ENCODE results near the gene RIMKLB. TPM values are rescaled to one million over a fixed set of nuclear protein-coding genes. Genes with fewer than 3 reads are reported as not detected.

RIMKLB gene, protein sequence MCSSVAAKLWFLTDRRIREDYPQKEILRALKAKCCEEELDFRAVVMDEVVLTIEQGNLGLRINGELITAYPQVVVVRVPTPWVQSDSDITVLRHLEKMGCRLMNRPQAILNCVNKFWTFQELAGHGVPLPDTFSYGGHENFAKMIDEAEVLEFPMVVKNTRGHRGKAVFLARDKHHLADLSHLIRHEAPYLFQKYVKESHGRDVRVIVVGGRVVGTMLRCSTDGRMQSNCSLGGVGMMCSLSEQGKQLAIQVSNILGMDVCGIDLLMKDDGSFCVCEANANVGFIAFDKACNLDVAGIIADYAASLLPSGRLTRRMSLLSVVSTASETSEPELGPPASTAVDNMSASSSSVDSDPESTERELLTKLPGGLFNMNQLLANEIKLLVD
- polyA plus RNA-seq (2013): 62.1 and 62.8 TPM in 2 replicates

DNA sequence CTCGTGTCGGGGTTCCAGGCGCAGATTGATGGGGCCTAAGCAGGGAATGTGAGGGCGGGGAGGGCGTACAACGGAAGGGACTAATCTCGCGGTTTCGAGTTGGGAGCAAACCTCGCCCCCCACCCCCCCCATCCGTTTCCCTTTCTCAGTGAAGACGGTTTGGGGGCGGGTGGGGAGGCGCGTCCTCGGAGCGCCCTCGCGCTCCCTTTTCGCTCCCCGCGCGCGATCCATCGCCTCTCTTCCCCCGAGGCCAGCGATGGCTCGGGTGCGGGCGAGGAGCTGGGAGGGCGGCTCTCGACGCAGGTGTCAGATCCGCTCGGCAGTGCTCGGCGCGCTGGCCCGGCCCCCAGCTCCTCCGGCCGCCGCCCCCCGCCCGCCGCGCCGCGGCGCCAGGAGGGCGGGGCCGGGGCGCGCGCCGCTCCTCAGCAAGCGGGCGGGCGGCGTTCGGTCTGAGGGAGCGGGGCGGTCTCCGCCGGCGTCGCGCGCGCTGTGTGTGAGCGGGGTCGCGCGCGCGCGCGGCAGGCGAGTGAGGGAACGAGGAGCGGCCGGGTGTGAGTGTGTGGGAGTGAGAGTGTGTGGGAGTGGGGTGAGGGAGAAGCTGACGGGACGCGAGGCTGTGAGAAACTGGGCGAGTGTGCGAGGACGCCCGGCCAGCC lies at the start of gene RIMKLB:
Gene RIMKLB (plus strand): TSS at position 516 of the 656 bp plus-strand sequence. CDS start 15,876 bp downstream, outside the sequence.
- Histone ChIP-seq H2AFZ (ENCODE audit: insufficient read depth, low read length, poor library complexity) (peak within 1 kb of the TSS; percentile 90), H3K9me3 (ENCODE audit: insufficient read depth, low read depth, low read length) (no peaks in the 10 kb centered on the region), H3K79me1 (ENCODE audit: low read length) (peaks cover 15% of the 10 kb centered on the region), H2BK120ac (ENCODE audit: insufficient read depth, low read length, poor library complexity) (peak within 1 kb of the TSS; percentile 94), H3K9ac (ENCODE audit: low read length) (peak within 1 kb of the TSS; percentile 97), H3K14ac (ENCODE audit: low read length) (peak within 1 kb of the TSS; percentile 99), H3K27me3 (ENCODE audit: insufficient read depth, low read length) (no peaks in the 10 kb centered on the region), H4K12ac (ENCODE audit: low read depth, low read length) (peak within 1 kb of the TSS; percentile 92), H2BK5ac (ENCODE audit: low read depth, low read length, poor library complexity) (peak within 1 kb of the TSS; percentile 95), H4K91ac (ENCODE audit: low read depth, low read length) (peak within 1 kb of the TSS; percentile 97), H3K36me3 (ENCODE audit: control insufficient read depth in 1 of 2, insufficient read depth in 2 of 2, low read length in 2 of 2) (peaks cover 3 to 5% of the 10 kb centered on the region in 2 experiments), H3K4ac (ENCODE audit: low read depth, low read length) (peak within 1 kb of the TSS; percentile 99), H4K8ac (ENCODE audit: low read depth, low read length) (peak within 1 kb of the TSS; percentile 91), H3K4me1 (ENCODE audit: control insufficient read depth in 1 of 2, insufficient read depth in 2 of 2, low read length in 2 of 2) (peaks cover 0 to 4% of the 10 kb centered on the region in 2 experiments), H2BK12ac (ENCODE audit: low read length) (peak within 1 kb of the TSS; percentile 67), H3K79me2 (ENCODE audit: control insufficient read depth, insufficient read depth, low read length, poor library complexity) (peaks cover 18% of the 10 kb centered on the region), H2AK5ac (ENCODE audit: low read length) (peak within 1 kb of the TSS; percentile 84), H3K4me3 (ENCODE audit: low read depth, low read length) (peak within 1 kb of the TSS; percentile 100), H3K27ac (ENCODE audit: low read depth, low read length) (peak within 1 kb of the TSS; percentile 99), H3K4me2 (ENCODE audit: low read length) (peak within 1 kb of the TSS; percentile 86), H3K18ac (ENCODE audit: low read length) (peak within 1 kb of the TSS; percentile 99), H3K23ac (ENCODE audit: low read length) (peak within 1 kb of the TSS; percentile 91)
- DNase-seq: peak; percentile 68 to 84
- WGBS (ENCODE audit: extremely low coverage, insufficient coverage, insufficient read length): no CpG with 5 or more reads among the region's 88 CpGs

DNA sequence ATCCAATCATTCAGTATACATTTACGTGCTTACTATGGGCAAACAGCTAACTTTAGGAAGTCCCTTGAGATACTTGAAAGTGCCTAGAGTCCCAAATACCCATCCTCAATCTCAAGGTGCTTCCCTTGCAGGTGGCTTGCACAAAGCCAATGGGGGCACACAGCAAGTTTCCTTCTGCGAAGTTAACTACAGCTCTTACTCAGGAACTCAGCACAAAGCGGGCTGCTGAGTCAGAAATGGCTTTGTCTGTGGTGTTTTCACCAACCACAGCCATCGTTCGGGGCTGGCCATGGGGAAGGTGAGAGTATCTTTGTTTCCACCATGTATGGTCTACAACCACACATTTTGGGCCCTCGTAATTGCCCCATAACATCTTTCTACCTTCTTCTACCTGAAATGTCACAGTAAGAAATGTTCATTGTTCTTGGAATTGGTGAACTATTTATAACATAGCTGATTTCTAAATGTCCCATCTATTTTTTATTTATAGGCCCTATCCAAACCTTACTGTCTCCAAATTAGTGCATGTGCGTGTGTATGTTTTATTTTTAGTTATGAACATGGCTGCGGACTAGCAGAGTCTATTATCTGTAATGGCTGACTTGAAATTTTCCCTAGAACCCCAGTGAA lies 49.1 kb upstream of the RIMKLB start:
- no peak overlapping the region for H3K27ac ChIP-seq (ENCODE audit: low read depth, low read length)

DNA sequence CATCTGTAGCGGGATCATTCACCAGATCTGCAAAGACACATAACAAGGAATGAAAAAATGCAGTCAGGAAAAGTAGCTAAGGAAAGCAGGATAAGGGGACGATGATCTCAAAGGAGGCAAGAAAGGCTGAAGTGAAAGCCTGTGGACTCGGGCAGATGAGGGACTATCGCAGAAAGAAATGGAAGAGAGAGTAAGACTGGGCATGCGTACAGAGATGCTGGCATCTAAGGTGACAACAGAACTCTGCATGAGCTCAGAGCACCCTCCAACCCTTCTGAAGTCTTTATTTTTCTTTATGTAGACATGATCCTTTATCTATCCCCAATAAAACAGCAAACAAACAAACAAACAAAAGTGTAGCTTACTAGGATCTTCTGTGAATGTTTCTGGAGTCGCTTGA lies 42.4 kb upstream of the RIMKLB start:
- Histone ChIP-seq H2BK5ac (ENCODE audit: low read depth, low read length, poor library complexity) (no peak overlapping the region), H3K27me3 (ENCODE audit: insufficient read depth, low read length) (no peaks in the 10 kb centered on the region), H3K9ac (ENCODE audit: low read length) (no peak overlapping the region), H2AK5ac (ENCODE audit: low read length) (no peak overlapping the region), H3K4me2 (ENCODE audit: low read length) (no peak overlapping the region), H3K4me1 (ENCODE audit: control insufficient read depth in 1 of 2, insufficient read depth in 2 of 2, low read length in 2 of 2) (peaks cover 11% of the 10 kb centered on the region in 2 experiments), H3K27ac (ENCODE audit: low read depth, low read length) (no peak overlapping the region), H4K12ac (ENCODE audit: low read depth, low read length) (no peak overlapping the region), H3K18ac (ENCODE audit: low read length) (no peak overlapping the region), H2AFZ (ENCODE audit: insufficient read depth, low read length, poor library complexity) (no peak overlapping the region), H3K4me3 (ENCODE audit: low read depth, low read length) (no peak overlapping the region), H3K79me1 (ENCODE audit: low read length) (peaks cover 14% of the 10 kb centered on the region), H3K36me3 (ENCODE audit: control insufficient read depth in 1 of 2, insufficient read depth in 2 of 2, low read length in 2 of 2) (peaks cover 17 to 18% of the 10 kb centered on the region in 2 experiments), H3K14ac (ENCODE audit: low read length) (no peak overlapping the region), H3K23ac (ENCODE audit: low read length) (no peak overlapping the region), H3K9me3 (ENCODE audit: insufficient read depth, low read depth, low read length) (no peaks in the 10 kb centered on the region), H2BK120ac (ENCODE audit: insufficient read depth, low read length, poor library complexity) (no peak overlapping the region), H4K91ac (ENCODE audit: low read depth, low read length) (no peak overlapping the region), H3K79me2 (ENCODE audit: control insufficient read depth, insufficient read depth, low read length, poor library complexity) (no peaks in the 10 kb centered on the region), H4K8ac (ENCODE audit: low read depth, low read length) (no peak overlapping the region), H2BK12ac (ENCODE audit: low read length) (no peak overlapping the region), H3K4ac (ENCODE audit: low read depth, low read length) (no peak overlapping the region)
- DNase-seq: no peak
- whole genome bisulfite sequencing (ENCODE audit: extremely low coverage, insufficient coverage, insufficient read length): no CpG with 5 or more reads among the region's 6 CpGs

More for the DNA sequence above, 49.1 kb upstream of the RIMKLB start:
- H3K79me2 ChIP-seq (ENCODE audit: control insufficient read depth, insufficient read depth, low read length, poor library complexity): no peaks in the 10 kb centered on the region
- no peak overlapping the region for H3K23ac ChIP-seq (ENCODE audit: low read length)
- H3K4ac ChIP-seq (ENCODE audit: low read depth, low read length): no peak overlapping the region
- H3K27me3 ChIP-seq (ENCODE audit: insufficient read depth, low read length): no peaks in the 10 kb centered on the region
- H3K4me1 ChIP-seq (ENCODE audit: control insufficient read depth in 1 of 2, insufficient read depth in 2 of 2, low read length in 2 of 2): no peaks in the 10 kb centered on the region
- no peak overlapping the region for H2BK12ac ChIP-seq (ENCODE audit: low read length)
- no peak overlapping the region for H4K8ac ChIP-seq (ENCODE audit: low read depth, low read length)
- no peak for DNase-seq
- H4K91ac ChIP-seq (ENCODE audit: low read depth, low read length): no peak overlapping the region
- no CpG with 5 or more reads among the region's 8 CpGs for WGBS (ENCODE audit: extremely low coverage, insufficient coverage, insufficient read length)
- no peak overlapping the region for H3K18ac ChIP-seq (ENCODE audit: low read length)
- no peak overlapping the region for H3K4me3 ChIP-seq (ENCODE audit: low read depth, low read length)
- no peak overlapping the region for H4K12ac ChIP-seq (ENCODE audit: low read depth, low read length)
- H3K9me3 ChIP-seq (ENCODE audit: insufficient read depth, low read depth, low read length): no peaks in the 10 kb centered on the region
- H2AK5ac ChIP-seq (ENCODE audit: low read length): no peak overlapping the region
- no peak overlapping the region for H3K4me2 ChIP-seq (ENCODE audit: low read length)
- H3K36me3 ChIP-seq (ENCODE audit: control insufficient read depth in 1 of 2, insufficient read depth in 2 of 2, low read length in 2 of 2): peaks cover 11 to 28% of the 10 kb centered on the region in 2 experiments
- H3K9ac ChIP-seq (ENCODE audit: low read length): no peak overlapping the region
- no peak overlapping the region for H2BK5ac ChIP-seq (ENCODE audit: low read depth, low read length, poor library complexity)
- H3K14ac ChIP-seq (ENCODE audit: low read length): no peak overlapping the region
- no peak overlapping the region for H2AFZ ChIP-seq (ENCODE audit: insufficient read depth, low read length, poor library complexity)
- H3K79me1 ChIP-seq (ENCODE audit: low read length): no peaks in the 10 kb centered on the region
- no peak overlapping the region for H2BK120ac ChIP-seq (ENCODE audit: insufficient read depth, low read length, poor library complexity)

DNA sequence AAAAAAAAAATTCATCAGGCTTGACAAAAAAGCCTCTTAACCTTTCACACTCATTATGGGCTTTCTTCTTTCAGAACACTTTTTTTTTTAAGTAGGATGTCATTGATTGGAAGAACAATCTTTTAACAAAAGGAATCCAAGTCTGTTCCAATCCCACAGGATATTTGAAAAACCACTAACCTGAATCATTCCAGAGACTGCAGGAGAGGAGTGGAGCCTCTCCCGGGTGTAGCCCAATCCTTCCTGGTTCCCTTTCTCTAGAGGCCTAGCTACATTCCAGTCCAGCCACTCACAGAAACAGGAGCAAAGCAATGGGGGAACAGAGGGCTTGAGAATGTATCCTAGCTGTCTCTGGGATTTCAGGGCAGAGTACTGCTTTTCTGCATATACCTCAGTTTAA lies 39.4 kb upstream of the RIMKLB start:
- Histone ChIP-seq H3K14ac (ENCODE audit: low read length) (no peak overlapping the region), H3K18ac (ENCODE audit: low read length) (no peak overlapping the region), H3K27me3 (ENCODE audit: insufficient read depth, low read length) (no peaks in the 10 kb centered on the region), H4K12ac (ENCODE audit: low read depth, low read length) (no peak overlapping the region), H3K4me3 (ENCODE audit: low read depth, low read length) (no peak overlapping the region), H3K79me1 (ENCODE audit: low read length) (peaks cover 29% of the 10 kb centered on the region), H3K4ac (ENCODE audit: low read depth, low read length) (no peak overlapping the region), H3K27ac (ENCODE audit: low read depth, low read length) (peak overlapping the region; percentile 87), H3K9me3 (ENCODE audit: insufficient read depth, low read depth, low read length) (no peaks in the 10 kb centered on the region), H2AFZ (ENCODE audit: insufficient read depth, low read length, poor library complexity) (no peak overlapping the region), H4K8ac (ENCODE audit: low read depth, low read length) (no peak overlapping the region), H2BK12ac (ENCODE audit: low read length) (no peak overlapping the region), H3K4me1 (ENCODE audit: control insufficient read depth in 1 of 2, insufficient read depth in 2 of 2, low read length in 2 of 2) (peaks cover 13 to 19% of the 10 kb centered on the region in 2 experiments), H3K36me3 (ENCODE audit: control insufficient read depth in 1 of 2, insufficient read depth in 2 of 2, low read length in 2 of 2) (peaks cover 12% of the 10 kb centered on the region in 2 experiments), H4K91ac (ENCODE audit: low read depth, low read length) (no peak overlapping the region), H2AK5ac (ENCODE audit: low read length) (no peak overlapping the region), H3K23ac (ENCODE audit: low read length) (no peak overlapping the region), H2BK120ac (ENCODE audit: insufficient read depth, low read length, poor library complexity) (peak overlapping the region; percentile 61), H3K9ac (ENCODE audit: low read length) (no peak overlapping the region), H2BK5ac (ENCODE audit: low read depth, low read length, poor library complexity) (peak overlapping the region; percentile 78), H3K4me2 (ENCODE audit: low read length) (no peak overlapping the region), H3K79me2 (ENCODE audit: control insufficient read depth, insufficient read depth, low read length, poor library complexity) (peaks cover 3% of the 10 kb centered on the region)
- WGBS (ENCODE audit: extremely low coverage, insufficient coverage, insufficient read length): no CpG with 5 or more reads among the region's 1 CpG
- DNase-seq: peak; percentile 73 to 85

All from trophoblast cell (in vitro differentiated cells and primary cell).